SJCRH30 (cell line): ENCODE data around the gene IGFBP1. TPM values are rescaled to one million over a fixed set of nuclear protein-coding genes. Genes with fewer than 3 reads are reported as not detected.
"Not testable (repeated sequence)": the region's sequence is repeated elsewhere in the genome, so short reads cannot be mapped to it uniquely, and the experiment has no call there.

Source experiments
- DNase-seq, 2 experiments: peaks; one replicate each; pipeline ENCODE4 v3.0.0-alpha.2; 2015 to 2020
- H3K27ac ChIP-seq: fragments of 250-450 bp; sonication (Bioruptor Pico); 2 replicates; pipeline ENCODE4 v1.5.1; 2020; ENCODE audit warnings: mild to moderate bottlenecking, moderate library complexity
- H3K27me3 ChIP-seq: fragments of 250-450 bp; sonication (Bioruptor Pico); 2 replicates; pipeline ENCODE4 v1.5.1; 2020; ENCODE audit warnings: mild to moderate bottlenecking, moderate library complexity
- H3K36me3 ChIP-seq: fragments of 250-450 bp; sonication (Bioruptor Pico); 2 replicates; pipeline ENCODE4 v1.5.1; 2020; ENCODE audit warnings: mild to moderate bottlenecking, moderate library complexity
- H3K4me1 ChIP-seq: fragments of 250-450 bp; sonication (Bioruptor Pico); 2 replicates; pipeline ENCODE4 v1.5.1; 2020; ENCODE audit warnings: mild to moderate bottlenecking, moderate library complexity
- H3K4me3 ChIP-seq: fragments of 250-450 bp; sonication (Bioruptor Pico); 2 replicates; pipeline ENCODE4 v1.5.1; 2020; ENCODE audit warnings: mild to moderate bottlenecking, moderate library complexity
- H3K9me3 ChIP-seq: fragments of 250-450 bp; sonication (Bioruptor Pico); replicated peaks from 2 replicates; pipeline ENCODE4 v1.5.1; 2020; ENCODE audit warnings: mild to moderate bottlenecking, moderate library complexity
- total RNA-seq: library from RNA; depleted of rRNA; stranded (reverse); fragments of >200 nt; shearing (Covaris generic); gene quantifications from 2 replicates; pipeline ENCODE4 v1.2.3, GENCODE V29; 2014; rRNA removed

IGFBP1 gene
- not detected in 2 replicates for total RNA-seq

- DNase-seq, result no peak
- H3K27me3 ChIP-seq, result peaks cover 9% of the 10 kb centered on the region
- no peak within 1 kb of the TSS for H3K4me3 ChIP-seq
- H3K36me3 ChIP-seq, result no peaks in the 10 kb centered on the region
- no peaks in the 10 kb centered on the region for H3K9me3 ChIP-seq
- H3K27ac ChIP-seq, result no peak within 1 kb of the TSS
- H3K4me1 ChIP-seq, result peaks cover 2% of the 10 kb centered on the region; the same call in 1 of the 2 replicates
Measured at GRCh38 chr7:45888185-45888992, at the start of gene IGFBP1. TSS of gene IGFBP1 (plus strand) at chr7:45888488. CDS start at chr7:45888653, 165 bp downstream.

- H3K9me3 ChIP-seq, H3K27ac ChIP-seq, H3K36me3 ChIP-seq, DNase-seq, H3K4me3 ChIP-seq, H3K27me3 ChIP-seq, H3K4me1 ChIP-seq: not testable (repeated sequence)
Measured at GRCh38 chr7:45838852-45839251, 49.4 kb upstream of the IGFBP1 start.

GRCh38 chr7:45841926-45842717 is 46.2 kb upstream of the IGFBP1 start:
- not testable (repeated sequence) for H3K4me1 ChIP-seq, DNase-seq, H3K36me3 ChIP-seq, H3K27me3 ChIP-seq, H3K9me3 ChIP-seq, H3K4me3 ChIP-seq, H3K27ac ChIP-seq

GRCh38 chr7:45846536-45846935 is 41.8 kb upstream of the IGFBP1 start:
- H3K4me1 ChIP-seq, H3K4me3 ChIP-seq, H3K9me3 ChIP-seq, H3K36me3 ChIP-seq, DNase-seq, H3K27ac ChIP-seq, H3K27me3 ChIP-seq: not testable (repeated sequence)

- H3K36me3 ChIP-seq, H3K4me3 ChIP-seq, H3K27me3 ChIP-seq, H3K27ac ChIP-seq, H3K4me1 ChIP-seq, DNase-seq, H3K9me3 ChIP-seq: not testable (repeated sequence)
Measured at GRCh38 chr7:45848734-45849133, 39.6 kb upstream of the IGFBP1 start.

- H3K27me3 ChIP-seq, H3K4me1 ChIP-seq, H3K4me3 ChIP-seq, H3K36me3 ChIP-seq, DNase-seq, H3K27ac ChIP-seq, H3K9me3 ChIP-seq: not testable (repeated sequence)
Measured at GRCh38 chr7:45852984-45853383, 35.3 kb upstream of the IGFBP1 start.

GRCh38 chr7:45853491-45853890 is 34.8 kb upstream of the IGFBP1 start:
- not testable (repeated sequence) for H3K9me3 ChIP-seq, H3K27me3 ChIP-seq, H3K36me3 ChIP-seq, DNase-seq, H3K27ac ChIP-seq, H3K4me1 ChIP-seq, H3K4me3 ChIP-seq

- DNase-seq, H3K4me1 ChIP-seq, H3K9me3 ChIP-seq, H3K36me3 ChIP-seq, H3K27ac ChIP-seq, H3K27me3 ChIP-seq, H3K4me3 ChIP-seq: not testable (repeated sequence)
Measured at GRCh38 chr7:45855680-45856079, 32.6 kb upstream of the IGFBP1 start.

- not testable (repeated sequence) for H3K27me3 ChIP-seq, H3K27ac ChIP-seq, DNase-seq, H3K36me3 ChIP-seq, H3K9me3 ChIP-seq, H3K4me1 ChIP-seq, H3K4me3 ChIP-seq
Measured at GRCh38 chr7:45856888-45857287, 31.4 kb upstream of the IGFBP1 start.

GRCh38 chr7:45863715-45864114 is 24.6 kb upstream of the IGFBP1 start:
- H3K4me1 ChIP-seq, result no peaks in the 10 kb centered on the region
- H3K36me3 ChIP-seq, result no peaks in the 10 kb centered on the region
- H3K9me3 ChIP-seq, result no peaks in the 10 kb centered on the region
- DNase-seq, result no peak
- H3K4me3 ChIP-seq, result no peak overlapping the region
- H3K27me3 ChIP-seq, result peaks cover 17% of the 10 kb centered on the region
- H3K27ac ChIP-seq, result no peak overlapping the region

- peaks cover 18% of the 10 kb centered on the region for H3K27me3 ChIP-seq
- DNase-seq, result no peak
- H3K27ac ChIP-seq, result no peak overlapping the region
- no peaks in the 10 kb centered on the region for H3K9me3 ChIP-seq
- H3K36me3 ChIP-seq, result no peaks in the 10 kb centered on the region
- no peaks in the 10 kb centered on the region for H3K4me1 ChIP-seq
- no peak overlapping the region for H3K4me3 ChIP-seq
Measured at GRCh38 chr7:45865594-45866410, 22.5 kb upstream of the IGFBP1 start.

GRCh38 chr7:45867471-45867870 is 20.8 kb upstream of the IGFBP1 start:
- Histone ChIP-seq H3K9me3 (no peaks in the 10 kb centered on the region), H3K4me3 (no peak overlapping the region), H3K4me1 (no peaks in the 10 kb centered on the region), H3K27me3 (peaks cover 20% of the 10 kb centered on the region), H3K27ac (no peak overlapping the region), H3K36me3 (no peaks in the 10 kb centered on the region)
- DNase-seq, result no peak

- H3K4me1 ChIP-seq, result no peaks in the 10 kb centered on the region
- H3K27ac ChIP-seq, result no peak overlapping the region
- no peak overlapping the region for H3K4me3 ChIP-seq
- no peaks in the 10 kb centered on the region for H3K9me3 ChIP-seq
- DNase-seq, result no peak
- H3K27me3 ChIP-seq, result peaks cover 20% of the 10 kb centered on the region
- H3K36me3 ChIP-seq, result no peaks in the 10 kb centered on the region
Measured at GRCh38 chr7:45869426-45869825, 18.9 kb upstream of the IGFBP1 start.

- no peaks in the 10 kb centered on the region for H3K4me1 ChIP-seq
- H3K27ac ChIP-seq, result no peak overlapping the region
- no peaks in the 10 kb centered on the region for H3K9me3 ChIP-seq
- no peak overlapping the region for H3K4me3 ChIP-seq
- H3K27me3 ChIP-seq, result peaks cover 8% of the 10 kb centered on the region
- DNase-seq, result peak in 1 of 2 experiments; percentile 40
- no peaks in the 10 kb centered on the region for H3K36me3 ChIP-seq
Measured at GRCh38 chr7:45872116-45873034, 15.9 kb upstream of the IGFBP1 start.
